HG02759 (cell line): ENCODE data around the gene RPS23.
"Not testable (repeated sequence)": the region's sequence is repeated elsewhere in the genome, so short reads cannot be mapped to it uniquely, and the experiment has no call there.

Experiments
- ATAC-seq: cut with Tn5 transposase; IDR thresholded peaks from one replicate; pipeline ENCODE4 v1.9.1; 2021; ENCODE audit warnings: mild to moderate bottlenecking, moderate library complexity; ENCODE audit not compliant: unreplicated experiment

The RPS23 gene

DNA sequence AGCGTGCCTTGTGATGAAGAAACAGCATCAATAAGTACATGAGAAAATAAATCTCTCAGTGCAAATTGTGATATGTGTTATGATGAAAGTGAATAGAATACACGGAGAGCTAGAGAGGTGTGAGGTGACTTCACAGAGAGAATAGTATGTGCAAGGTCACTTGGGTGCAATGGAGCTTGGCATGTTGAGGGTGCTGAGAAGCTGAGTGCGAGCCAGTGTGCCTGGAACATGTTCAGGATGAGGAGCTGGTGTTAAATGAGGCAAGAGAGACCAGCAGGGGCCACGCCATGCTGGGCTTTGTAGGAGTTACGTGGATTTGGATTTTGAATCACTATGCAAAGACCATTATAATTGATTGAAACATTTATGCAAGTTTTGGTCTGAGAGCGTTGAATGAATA is 12.8 kb upstream of the RPS23 start:
- no peak for ATAC-seq

DNA sequence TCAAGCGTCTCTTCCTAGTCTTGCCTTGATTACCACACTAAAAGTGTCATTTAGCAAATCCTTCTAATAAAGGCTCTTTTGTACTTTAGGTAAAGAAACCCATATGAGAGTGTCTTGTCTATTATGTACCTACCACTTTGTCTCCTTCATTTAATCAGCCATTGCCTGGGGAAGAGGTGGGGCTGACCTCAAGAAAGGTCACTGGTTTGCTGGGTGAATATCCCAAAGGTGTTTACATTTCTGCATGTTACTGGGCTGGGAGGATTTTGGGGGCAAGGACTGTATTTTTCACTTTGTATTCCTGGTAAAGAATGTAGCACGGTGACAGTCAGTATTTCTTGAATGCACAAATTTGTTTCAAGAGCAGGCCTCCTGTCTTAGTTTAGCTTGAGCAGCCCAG is 11.9 kb upstream of the RPS23 start:
- no peak for ATAC-seq

DNA sequence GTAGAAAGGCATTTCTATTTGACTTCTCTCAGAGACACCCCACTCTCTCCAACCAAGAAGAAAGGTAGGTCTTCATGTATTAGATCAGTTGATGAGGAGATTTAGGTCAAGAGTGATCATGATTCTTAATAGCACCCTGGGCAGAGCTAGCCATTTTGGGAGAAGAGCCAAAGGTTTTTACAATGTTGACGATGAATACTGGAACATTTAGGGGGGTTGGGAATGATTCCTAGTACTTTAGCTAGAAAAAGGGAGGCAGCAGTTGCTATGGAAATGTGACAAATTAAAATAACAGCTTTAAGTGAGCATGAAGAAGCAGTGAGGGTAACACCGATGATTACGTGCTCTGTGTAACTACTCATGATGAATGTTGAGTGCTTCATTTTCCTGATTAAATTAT is 9.5 kb upstream of the RPS23 start:
- ATAC-seq, result no peak

DNA sequence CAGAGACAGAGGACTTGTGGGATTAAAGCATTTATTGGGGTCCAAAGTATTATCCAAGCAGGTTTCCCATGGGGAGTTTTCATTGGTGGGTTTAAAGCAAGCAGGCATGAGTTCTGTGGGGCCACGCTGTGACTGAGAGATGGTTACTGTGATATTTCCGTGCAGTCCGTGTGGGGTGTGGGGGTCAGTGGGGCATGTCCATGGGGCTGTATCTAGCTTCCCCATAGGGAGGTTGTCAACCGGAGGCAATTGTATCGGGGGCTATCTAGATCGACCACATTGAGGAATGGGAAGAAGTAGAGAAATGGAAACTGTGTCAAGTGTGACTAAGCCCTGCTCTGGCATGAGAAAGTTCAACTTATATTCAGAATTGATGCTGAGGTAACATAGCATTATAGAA is 7.1 kb upstream of the RPS23 start:
- no peak for ATAC-seq

DNA sequence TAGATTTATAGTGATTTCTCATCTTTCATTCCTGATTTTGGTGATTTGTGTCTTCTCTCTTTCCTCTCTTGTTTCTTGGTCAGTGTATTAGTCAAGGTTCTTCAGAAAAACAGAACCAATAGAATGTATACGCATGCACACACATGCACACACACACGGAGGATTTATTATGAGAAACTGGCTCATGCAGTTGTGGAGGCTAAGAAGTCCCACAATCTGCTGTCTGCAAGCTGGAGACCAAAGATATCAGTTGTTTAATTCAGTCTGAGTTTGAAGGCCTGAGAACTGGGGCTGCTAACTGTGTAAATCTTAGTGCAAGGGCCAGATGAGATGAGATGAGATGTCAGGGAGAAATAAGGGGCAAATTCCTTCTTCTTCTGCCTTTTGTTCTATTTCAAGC is 5.7 kb upstream of the RPS23 start:
- ATAC-seq, result no peak

DNA sequence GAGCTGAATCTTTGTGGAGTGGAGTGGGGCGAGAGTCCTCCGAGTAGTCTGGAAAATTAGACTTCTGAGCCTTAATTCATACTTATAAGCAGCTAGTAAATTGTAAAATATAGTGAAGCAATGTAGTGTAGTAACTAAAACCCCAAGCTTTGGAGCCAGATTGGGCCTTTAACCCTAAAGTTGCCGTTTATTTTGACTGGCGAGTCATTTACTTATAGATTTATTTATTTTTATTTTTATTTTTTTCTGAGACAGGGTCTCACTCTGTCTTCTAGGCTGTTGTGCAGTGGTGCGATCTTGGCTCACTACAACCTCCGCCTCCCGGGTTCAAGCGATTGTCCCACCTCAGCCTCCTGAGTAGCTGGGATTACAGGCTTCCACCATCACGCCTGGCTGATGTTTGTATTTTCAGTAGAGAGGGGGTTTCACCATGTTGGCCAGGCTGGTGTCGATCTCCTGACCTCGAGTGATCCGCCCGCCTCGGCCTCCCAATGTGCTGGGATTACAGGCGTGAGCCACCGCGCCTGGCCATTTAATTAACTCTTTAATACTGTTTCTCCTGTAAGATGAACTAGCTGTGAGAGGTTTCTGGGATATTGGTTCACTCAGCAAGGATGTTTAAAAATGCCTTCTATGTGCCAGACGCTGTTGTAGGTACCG is 687 bp upstream of the RPS23 start:
- ATAC-seq, result no peak

DNA sequence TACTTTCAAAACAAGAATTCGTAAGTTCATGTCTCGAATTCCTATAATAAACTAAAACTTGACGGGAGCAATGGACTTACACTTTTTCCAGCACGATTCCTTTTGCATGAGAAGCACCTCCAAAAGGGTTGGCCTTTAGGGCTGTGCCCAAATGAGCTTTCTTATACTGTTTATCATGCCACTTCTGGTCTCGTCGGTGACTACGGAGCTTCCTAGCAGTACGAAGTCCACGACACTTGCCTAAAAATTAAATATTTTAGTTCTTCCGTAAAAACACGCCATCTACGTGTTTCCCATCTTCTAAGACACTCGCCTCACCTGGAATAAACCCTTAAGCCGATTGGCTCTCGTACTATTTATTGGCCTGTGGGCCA is 554 bp downstream of the RPS23 start:
- ATAC-seq, result no peak

DNA sequence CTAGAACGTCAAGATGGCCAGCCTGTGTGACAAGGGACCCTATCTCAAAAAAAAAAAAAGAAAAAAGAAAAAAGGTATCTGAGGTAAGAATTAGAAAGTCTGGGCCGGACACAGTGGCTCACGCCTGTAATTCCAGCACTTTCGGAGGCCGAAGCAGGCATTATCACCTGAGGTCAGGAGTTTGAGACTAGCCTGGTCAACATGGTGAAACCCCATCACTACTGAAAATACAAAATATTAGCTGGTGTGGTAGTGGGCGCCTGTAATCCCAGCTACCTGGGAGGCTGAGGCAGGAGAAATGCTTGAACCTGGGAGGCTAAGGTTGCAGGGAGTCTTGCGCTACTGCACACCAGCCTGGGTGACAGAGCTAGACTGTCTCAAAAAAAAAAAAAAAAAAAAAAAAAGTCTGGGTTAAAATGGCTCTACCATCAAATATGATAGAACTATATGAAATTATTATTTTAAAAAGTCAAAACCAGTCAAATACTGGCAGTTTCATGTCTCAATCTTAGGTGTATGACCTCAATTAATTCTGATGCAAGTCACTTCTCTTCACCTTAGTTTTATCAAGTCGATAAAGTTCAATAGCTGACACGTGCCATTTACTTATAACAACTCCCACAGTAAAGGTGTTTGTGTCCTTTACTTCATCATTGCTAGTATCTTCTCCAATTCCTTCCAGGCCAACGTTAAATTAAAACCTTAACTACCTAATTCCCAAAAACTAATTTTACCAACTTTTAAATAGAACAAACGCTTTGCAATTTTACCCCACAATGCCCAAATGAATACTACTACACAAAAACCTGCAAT is 1.1 kb downstream of the RPS23 start:
- no peak for ATAC-seq

DNA sequence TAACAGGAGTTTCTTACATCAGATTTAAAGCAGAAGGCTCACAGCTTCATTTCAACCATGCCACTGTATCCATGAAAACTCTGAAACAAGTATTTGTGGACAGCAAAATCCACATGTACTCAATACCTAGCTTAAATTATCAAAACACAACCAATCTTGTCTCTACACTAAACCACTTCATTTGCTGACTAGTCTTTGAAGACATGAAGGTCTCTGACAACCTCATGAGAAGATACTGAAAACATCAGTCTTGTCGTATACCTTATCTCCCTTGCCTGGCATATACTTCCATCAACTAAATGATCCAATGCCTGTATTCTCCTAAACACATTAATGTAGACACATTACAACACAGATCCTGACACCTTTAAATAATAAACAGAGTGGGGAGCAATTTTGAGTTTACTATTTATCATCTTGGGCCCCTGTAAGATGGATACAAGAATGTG is 2.9 kb downstream of the RPS23 start:
- ATAC-seq, result no peak

DNA sequence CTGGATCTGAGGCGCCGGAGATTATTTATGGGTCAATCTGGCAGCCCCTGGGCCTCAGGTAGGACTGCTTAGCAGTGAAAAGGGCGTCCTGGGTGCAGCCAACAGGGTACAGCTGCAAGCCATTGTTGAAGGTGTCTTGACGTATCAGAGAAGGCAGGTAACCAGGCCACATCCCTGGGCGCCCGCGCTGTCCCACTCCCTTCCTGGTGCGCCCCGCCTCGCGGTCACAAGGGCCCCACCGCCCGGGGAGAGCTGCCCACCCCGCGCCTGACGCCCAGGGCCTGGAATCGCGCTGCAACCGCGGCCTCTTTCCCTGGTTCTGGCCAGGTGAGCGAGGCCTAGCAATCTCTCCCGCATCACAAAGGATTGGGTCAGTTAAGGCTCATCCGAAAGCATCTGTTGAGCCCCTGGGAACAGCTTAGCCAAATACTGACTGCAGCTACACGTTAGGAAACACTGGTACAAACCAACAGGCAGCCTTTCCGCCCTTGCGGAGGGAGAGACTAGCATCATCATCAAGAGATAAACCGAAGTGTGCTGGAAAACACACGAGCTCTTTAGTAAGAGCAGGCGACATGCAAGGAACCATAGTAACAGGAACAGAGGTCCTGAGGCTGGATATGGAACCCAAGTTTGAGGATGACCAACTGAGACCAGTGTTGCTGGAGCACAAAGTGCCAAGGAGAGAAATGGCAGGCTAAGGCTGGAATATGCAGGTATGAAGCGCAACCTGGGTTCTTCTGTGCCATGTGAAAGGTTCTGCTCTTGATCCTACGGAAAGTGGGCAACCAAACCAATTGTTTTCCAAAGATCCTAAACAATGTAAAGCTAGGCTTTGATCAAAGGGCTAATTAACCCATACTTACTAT is 3.6 kb downstream of the RPS23 start:
- ATAC-seq, result no peak

DNA sequence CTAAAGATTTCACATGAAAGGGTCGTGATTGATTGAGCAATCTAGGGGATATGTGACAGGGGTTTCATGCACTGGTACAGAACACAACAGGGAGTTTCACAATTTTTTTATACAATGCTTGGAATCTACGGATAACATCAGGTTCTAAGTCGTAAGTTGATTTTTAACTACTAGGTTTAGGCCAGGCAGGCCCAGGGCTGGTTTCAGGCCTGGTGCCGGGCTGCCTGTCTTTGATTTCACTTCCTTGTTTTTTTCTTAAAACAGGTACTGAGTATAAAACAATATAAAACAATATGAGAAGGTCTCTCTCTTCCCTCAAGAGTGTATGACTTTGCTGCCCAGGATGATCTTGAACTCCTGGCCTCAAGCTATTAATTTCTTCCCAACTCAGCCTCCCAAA is 4.7 kb downstream of the RPS23 start:
- not testable (repeated sequence) for ATAC-seq

DNA sequence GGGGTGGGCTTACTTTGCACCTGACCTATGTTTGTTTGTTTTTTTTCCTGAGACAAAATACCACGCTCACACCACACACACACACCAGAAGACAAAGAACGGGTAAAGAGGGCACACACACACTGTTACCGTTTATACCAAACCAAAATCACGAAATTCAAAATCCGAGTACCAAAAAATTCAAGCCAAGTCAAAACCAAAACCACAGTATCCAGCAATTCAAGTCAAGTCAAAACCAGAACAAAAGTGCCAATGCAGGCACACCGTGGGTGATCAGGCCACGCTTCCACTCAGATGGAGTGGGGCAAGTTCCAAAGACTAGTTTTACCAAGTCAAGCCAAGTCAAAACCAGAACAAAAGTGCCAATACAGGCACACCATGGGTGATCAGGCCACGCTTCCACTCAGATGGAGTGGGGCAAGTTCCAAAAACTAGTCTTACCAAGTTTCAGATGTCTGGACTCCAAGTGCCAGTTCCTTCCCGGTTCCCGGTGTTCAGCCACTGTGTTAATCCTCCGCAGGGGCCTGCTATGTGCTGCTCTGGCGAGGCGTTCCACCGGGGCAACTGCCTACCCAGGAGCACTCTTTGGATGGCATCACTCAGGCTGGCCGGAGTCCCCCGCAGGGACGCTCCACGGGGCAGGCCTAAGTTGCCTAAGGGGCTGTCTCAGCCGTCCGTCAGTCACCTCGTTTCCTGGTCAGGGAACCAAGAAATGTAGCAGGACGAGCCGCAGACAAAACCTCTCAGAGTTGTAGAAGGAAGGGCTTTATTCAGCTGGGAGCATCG is 5.4 kb downstream of the RPS23 start:
- ATAC-seq, result not testable (repeated sequence)

DNA sequence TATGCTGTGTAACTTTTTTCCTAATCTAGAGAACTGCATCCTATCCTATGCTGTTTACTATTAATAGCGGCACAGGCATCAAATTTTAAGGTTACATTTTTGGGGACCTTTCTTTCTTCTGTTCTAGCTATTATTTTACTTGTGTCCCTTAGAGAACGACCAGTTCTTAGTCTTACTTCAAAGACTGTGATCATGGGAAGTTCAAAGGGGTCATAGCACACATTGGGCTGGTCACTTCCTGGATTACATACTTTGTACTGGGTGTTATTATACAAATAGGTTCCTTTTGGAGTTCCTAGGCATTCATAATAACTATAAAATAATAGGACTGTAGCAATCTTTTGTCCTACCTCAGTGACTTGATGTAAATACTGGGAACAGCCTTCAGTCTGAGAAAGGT is 8.8 kb downstream of the RPS23 start:
- not testable (repeated sequence) for ATAC-seq

DNA sequence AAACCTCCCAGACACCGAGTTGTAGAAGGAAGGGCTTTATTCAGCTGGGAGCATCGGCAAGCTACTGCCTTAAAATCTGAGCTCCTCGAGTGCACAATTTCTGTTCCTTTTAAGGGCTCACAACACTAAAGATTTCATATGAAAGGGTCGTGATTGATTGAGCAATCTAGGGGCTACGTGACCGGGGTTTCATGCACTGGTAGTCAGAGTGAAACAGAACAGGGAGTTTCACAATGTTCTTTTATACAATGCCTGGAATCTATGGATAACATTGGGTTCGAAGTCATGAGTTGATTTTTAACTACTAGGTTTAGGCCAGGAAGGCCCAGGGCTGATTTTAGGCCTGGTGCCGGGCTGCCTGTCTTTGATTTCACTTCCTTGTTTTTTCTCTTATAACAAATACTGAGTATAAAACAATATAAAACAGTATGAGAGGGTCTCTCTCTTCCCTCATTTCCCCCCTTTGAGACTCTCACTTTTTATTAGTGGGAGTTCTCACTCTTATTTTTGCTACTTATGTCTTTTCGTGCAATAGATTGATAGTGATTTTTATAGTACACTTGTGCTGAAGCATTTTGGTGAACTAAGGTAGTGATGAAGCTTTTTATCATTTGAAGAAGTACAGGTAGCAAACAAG is 10.7 kb downstream of the RPS23 start:
- ATAC-seq, result not testable (repeated sequence)

DNA sequence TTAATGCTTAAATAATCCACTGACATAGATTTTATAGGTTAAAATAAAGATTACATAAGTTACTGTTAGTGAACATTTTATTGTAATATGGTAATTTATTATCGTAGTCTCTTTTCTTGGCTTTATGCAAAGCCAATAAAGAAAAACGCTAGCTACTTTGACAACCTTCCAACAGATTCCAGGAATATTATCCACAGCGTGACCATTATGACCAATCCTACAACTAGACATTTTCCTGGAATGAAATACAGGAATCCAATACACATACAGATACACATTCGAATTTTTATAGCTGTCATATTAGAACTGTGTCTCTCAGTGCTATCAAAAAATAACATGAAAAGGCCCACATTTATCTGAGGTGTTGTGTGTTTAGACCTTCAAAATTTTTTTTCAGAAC is 13.1 kb downstream of the RPS23 start:
- ATAC-seq, result no peak

DNA sequence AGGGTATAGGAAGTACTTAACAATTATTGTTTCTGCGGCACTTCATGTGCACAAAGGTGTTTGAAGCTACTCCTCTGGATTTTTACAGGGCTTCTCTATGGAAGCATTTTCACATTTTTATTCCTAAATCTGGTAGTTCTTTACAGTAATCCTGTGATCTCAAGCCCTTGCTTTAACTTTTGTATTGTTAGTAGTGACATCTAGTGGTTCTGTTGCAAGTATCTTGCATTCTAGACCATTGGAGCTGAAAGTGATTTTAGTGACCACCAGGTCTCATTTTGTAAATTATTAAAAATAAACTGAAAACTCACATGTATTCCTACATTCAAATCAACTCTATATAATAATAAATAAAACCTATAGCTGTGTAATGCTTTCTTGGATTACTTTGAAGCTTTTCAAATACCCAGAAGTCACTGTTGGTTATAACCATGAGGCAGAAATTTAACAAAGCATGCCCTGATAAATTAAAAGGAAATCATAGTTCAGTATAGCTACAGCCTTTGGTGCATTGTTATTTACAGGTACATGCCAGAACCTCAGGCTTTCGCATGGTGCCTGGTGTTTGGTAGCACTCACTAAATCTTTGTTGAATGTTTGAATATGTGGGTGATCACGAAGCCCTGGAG is 18.9 kb downstream of the RPS23 start:
- no peak for ATAC-seq

DNA sequence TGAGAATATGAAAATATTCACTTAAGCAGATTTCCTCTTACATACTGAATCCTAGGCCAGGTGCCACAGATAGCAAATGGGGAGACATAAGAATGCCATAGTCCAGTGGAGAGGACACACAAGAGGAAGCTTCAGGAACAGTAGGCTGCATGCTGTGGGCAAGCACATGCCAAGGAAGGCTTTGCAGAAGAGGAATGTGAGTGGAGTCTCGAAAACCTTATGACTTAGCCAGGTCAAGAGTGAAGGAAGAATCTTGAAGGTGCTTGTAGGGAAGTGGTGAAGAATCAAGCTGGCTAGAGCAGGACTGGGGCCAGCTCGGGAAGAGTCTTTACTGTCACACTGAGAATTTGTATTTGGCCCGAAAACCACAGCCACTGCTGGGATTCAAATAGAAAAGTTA is 20.4 kb downstream of the RPS23 start:
- ATAC-seq, result no peak

DNA sequence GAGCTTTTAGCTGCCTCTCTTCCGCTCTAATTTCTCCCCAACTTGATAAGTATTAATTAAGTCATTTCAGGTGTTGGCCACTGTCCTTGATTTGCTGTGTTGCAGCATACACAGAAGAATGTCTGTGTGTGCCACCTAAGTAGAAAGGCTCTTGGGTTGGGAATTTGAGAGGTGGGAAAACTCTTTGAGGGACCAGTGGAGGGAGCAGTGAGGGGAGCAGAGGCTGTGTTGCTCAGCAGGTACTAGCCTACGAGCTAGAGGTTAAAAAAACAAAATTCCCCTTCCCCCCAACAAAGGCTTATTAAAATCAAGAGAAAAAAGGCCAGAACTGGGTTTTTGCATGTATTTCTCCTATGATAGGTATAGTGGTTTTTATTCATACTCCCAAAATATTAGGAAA is 20.9 kb downstream of the RPS23 start:
- no peak for ATAC-seq

DNA sequence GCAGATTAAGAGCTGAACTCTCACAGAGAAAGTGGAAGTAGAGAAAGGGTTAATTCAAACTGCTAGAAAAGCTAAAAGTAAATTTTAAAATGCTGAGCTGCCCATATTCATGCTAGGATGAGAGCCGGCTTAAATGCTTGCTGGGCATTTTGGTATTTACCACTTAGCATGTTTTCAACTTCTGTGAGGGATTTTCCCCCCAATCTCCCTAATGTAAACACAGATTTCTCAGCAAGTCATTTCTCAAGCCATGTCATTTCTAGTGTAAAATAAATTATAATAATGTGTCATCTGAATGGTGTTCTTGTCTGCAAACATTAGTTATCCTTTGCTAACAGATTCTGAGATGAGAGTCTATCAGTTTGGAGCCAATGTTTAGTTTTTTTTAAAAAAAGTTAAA is 22.3 kb downstream of the RPS23 start:
- ATAC-seq, result no peak

DNA sequence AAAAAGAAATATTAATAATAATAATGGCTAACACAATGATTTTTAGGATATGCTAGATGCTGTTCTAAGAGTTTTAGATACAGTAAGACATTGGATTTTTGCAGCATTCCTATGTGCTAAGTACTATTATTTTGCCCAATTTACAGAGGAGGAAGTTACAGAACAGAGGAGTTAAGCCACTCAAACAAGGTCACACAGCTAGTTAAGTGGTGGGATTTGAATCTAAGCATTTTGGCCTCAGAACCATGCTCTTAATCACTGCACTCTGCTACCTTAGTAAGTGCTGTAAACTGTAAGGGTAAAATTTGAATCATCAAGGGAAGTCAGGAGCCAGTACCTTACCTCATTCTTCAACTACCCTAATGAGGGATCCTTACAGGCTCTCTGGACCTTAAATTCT is 25.4 kb downstream of the RPS23 start:
- ATAC-seq, result no peak
